Tongue (tissue), 2 donors: Measurements from ENCODE around the gene PMEPA1. TPM values are rescaled to one million over a fixed set of nuclear protein-coding genes. Genes with fewer than 3 reads are reported as not detected.

Experiments used
- DNase-seq: peaks from one replicate; pipeline ENCODE4 v3.0.0-alpha.2; 2015
- total RNA-seq: library from RNA; depleted of rRNA; stranded (reverse); fragments of >200 nt; gene quantifications from one replicate; pipeline ENCODE4 v1.2.3, GENCODE V29; 2014

Gene PMEPA1
- total RNA-seq, 1 donor from 2014 or later, result 12.1 TPM

GRCh38 chr20:57736738-57737347 is 27.0 kb upstream of the PMEPA1 start:
- no peak for DNase-seq

- DNase-seq, result no peak
Observed at GRCh38 chr20:57735831-57736737, 26.3 kb upstream of the PMEPA1 start.

GRCh38 chr20:57734754-57735153 is 24.9 kb upstream of the PMEPA1 start:
- DNase-seq, result no peak

- no peak for DNase-seq
Observed at GRCh38 chr20:57732226-57732625, 22.4 kb upstream of the PMEPA1 start.

GRCh38 chr20:57728762-57729161 is 18.9 kb upstream of the PMEPA1 start:
- DNase-seq, result no peak

- DNase-seq, result no peak
Observed at GRCh38 chr20:57727863-57728262, 18.0 kb upstream of the PMEPA1 start.

- no peak for DNase-seq
Observed at GRCh38 chr20:57725636-57726035, 15.8 kb upstream of the PMEPA1 start.

- DNase-seq, result peak; percentile 49
Observed at GRCh38 chr20:57724610-57725405, 15.0 kb upstream of the PMEPA1 start.

GRCh38 chr20:57723816-57724215 is 14.0 kb upstream of the PMEPA1 start:
- DNase-seq, result no peak

- DNase-seq, result no peak
Observed at GRCh38 chr20:57719951-57720350, 10.1 kb upstream of the PMEPA1 start.

- DNase-seq, result peak; percentile 99
Observed at GRCh38 chr20:57718490-57719009, 8.7 kb upstream of the PMEPA1 start.

GRCh38 chr20:57717797-57718196 is 8.0 kb upstream of the PMEPA1 start:
- DNase-seq, result no peak

GRCh38 chr20:57716901-57717300 is 7.1 kb upstream of the PMEPA1 start:
- DNase-seq, result peak; percentile 57

GRCh38 chr20:57716202-57716601 is 6.4 kb upstream of the PMEPA1 start:
- no peak for DNase-seq

GRCh38 chr20:57715268-57715904 is 5.6 kb upstream of the PMEPA1 start:
- DNase-seq, result no peak

- peak; percentile 45 for DNase-seq
Observed at GRCh38 chr20:57714409-57715267, 4.8 kb upstream of the PMEPA1 start.

GRCh38 chr20:57713951-57714350 is 4.1 kb upstream of the PMEPA1 start:
- no peak for DNase-seq

GRCh38 chr20:57713505-57713903 is 3.7 kb upstream of the PMEPA1 start:
- no peak for DNase-seq

- no peak for DNase-seq
Observed at GRCh38 chr20:57712851-57713504, 3.2 kb upstream of the PMEPA1 start.

- DNase-seq, result no peak
Observed at GRCh38 chr20:57712341-57712740, 2.5 kb upstream of the PMEPA1 start.

GRCh38 chr20:57711826-57712225 is 2.0 kb upstream of the PMEPA1 start:
- DNase-seq, result no peak
